ENCODE results near the gene PRELP.

PRELP gene

DNA sequence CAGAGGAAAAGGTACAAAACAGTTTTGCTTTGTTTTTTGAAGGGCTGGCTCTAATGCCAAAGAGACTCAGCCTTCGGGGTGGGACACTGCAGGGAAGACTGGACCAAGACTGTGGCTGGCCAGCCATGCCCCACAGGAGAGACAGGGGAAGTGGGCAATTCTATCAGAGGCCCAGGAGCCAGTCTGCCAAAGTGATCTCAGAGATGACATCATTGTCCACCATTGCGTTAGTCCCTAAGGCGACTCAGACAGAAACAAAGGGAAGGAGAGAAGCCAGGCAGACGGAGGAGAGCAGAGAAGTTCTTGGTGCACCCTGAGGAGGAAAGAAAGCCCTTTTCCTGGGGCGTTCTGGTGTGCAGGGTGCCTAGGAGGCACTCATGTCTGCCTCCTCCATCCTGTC, 44.7 kb downstream of the PRELP start:
- DNase-seq (ENCODE audit: low spot score): no peak
- in situ Hi-C loops (cut with MboI; ENCODE audit: low pct_unique_long_range_greater_than_20kb, low sequenced_read_pairs, unreplicated experiment): no loop called here
- TF ChIP-seq, protein P1, sequence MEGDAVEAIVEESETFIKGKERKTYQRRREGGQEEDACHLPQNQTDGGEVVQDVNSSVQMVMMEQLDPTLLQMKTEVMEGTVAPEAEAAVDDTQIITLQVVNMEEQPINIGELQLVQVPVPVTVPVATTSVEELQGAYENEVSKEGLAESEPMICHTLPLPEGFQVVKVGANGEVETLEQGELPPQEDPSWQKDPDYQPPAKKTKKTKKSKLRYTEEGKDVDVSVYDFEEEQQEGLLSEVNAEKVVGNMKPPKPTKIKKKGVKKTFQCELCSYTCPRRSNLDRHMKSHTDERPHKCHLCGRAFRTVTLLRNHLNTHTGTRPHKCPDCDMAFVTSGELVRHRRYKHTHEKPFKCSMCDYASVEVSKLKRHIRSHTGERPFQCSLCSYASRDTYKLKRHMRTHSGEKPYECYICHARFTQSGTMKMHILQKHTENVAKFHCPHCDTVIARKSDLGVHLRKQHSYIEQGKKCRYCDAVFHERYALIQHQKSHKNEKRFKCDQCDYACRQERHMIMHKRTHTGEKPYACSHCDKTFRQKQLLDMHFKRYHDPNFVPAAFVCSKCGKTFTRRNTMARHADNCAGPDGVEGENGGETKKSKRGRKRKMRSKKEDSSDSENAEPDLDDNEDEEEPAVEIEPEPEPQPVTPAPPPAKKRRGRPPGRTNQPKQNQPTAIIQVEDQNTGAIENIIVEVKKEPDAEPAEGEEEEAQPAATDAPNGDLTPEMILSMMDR (IDR thresholded peaks at IDR 0.05; ENCODE audit: extremely low read depth, insufficient read depth, missing control alignments): no peak

DNA sequence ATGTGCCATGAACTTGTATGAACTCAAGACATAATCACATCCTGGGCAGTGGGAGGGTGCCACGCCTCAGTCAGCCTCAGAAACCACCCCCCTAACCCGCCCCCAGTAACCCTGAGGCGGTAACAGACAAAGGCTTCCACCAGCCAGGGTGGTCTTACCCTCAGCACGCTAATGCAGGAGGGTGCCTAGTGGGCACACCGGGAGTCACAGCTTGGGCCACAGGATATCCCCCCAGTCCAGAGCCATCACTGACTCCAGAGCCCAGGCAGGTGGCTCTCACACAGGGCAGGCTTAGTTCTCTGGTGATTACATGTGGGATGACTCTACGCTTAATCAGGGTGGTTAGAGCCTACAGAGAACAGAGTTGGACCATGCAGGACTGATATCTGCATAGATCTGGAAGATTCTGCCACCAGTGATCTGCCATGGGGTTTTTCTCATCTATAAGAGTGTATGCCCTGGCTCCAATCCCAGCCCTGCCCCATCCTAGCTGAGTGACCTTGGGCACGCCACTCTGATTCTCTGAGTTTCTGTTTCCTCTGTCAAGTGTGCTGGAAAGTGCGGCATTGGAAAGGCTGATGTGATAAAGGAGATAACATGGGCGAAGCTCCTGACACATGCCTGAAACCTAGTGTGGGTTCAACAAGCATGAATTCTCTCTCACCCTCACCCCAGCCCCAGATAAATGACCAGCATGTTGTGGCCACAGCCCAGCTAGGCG, 45.6 kb downstream of the PRELP start:
- TF ChIP-seq, protein P1 (IDR thresholded peaks at IDR 0.05; ENCODE audit: extremely low read depth, insufficient read depth, missing control alignments): no peak
- no peak for DNase-seq (ENCODE audit: low spot score)
- in situ Hi-C loops (cut with MboI; ENCODE audit: low pct_unique_long_range_greater_than_20kb, low sequenced_read_pairs, unreplicated experiment): no loop called here

DNA sequence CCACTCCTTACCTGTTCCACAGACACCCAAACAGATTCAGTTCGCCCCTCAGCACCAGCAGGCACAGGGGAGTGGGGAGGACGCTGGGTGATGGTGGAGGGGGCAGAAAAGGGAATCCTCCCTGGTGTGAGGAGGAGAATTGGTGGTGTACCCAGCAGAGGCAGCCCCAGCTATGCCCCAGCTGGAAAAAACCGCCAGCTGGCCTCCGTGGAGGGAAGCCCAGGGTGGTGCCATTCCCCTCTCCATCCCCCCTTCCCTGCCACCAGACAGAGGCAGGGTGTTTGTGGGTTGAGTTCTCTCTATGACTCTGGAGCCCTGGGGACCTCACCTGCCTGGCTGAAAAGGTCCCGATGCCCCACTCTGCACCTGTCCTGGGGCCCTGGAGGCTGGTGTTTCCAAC, 46.2 kb downstream of the PRELP start:
- in situ Hi-C loops (cut with MboI; ENCODE audit: low pct_unique_long_range_greater_than_20kb, low sequenced_read_pairs, unreplicated experiment): no loop called here
- TF ChIP-seq, protein P1 (IDR thresholded peaks at IDR 0.05; ENCODE audit: extremely low read depth, insufficient read depth, missing control alignments): no peak
- DNase-seq (ENCODE audit: low spot score): no peak

DNA sequence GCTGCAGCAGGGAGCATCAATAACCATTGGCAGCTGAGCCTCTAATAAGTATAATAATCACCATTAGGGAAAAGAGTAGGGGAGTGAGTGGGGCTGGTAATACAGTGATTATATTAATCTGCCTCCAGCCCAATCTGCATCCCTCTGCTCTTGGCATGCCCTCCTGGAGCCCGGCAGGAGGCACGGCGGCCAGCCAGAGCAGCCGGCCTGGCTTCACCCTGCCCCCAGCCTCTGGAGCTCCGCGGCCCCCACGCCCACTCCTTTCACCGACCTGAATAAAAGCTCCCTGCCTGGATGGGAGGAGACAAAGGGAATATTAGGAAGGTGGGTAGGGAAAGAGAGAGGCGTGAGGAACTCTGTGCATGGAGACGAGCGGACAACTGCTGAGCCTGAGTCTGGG, 46.6 kb downstream of the PRELP start:
- in situ Hi-C loops (cut with MboI; ENCODE audit: low pct_unique_long_range_greater_than_20kb, low sequenced_read_pairs, unreplicated experiment): no loop called here
- DNase-seq (ENCODE audit: low spot score): no peak
- TF ChIP-seq, protein P1 (IDR thresholded peaks at IDR 0.05; ENCODE audit: extremely low read depth, insufficient read depth, missing control alignments): no peak

DNA sequence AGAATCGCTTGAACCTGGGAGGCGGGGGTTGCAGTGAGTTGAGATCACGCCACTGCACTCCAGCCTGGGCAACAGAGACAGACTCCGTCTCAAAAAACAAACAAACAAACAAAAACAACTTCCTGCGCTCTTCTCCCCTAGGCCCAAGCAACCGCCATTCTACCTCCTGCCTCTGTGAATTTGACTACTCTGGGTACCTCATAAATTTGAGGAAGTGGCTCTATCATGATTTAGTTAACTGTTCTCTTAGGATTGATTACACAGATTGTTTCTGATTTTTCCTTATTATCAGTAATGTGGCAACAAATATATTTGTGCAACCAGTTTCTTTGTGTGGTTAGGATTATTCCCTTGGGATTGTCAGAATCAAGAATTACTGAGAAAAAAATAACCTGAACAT, 48.1 kb downstream of the PRELP start:
- no peak for DNase-seq (ENCODE audit: low spot score)
- in situ Hi-C loops (cut with MboI; ENCODE audit: low pct_unique_long_range_greater_than_20kb, low sequenced_read_pairs, unreplicated experiment): no loop called here
- TF ChIP-seq, protein P1 (IDR thresholded peaks at IDR 0.05; ENCODE audit: extremely low read depth, insufficient read depth, missing control alignments): no peak

DNA sequence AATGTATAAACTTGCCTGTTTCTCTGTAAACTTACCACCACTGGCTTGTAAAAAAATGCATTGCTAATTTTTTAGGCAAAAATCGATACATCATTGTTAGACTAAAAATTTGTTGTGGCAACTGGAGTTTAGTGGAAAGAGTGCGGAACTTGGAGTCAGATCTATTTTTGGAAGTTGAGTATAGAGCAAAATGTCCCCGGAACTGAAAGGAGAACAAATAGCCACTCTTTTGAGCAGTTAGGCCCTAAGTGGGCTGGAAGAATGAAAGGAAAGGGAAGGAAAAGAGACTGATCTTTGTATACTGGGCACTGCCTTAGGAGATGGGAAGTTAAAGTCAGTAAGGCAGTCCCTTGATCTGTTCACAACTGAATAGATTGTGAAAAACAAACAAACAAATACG, 48.5 kb downstream of the PRELP start:
- TF ChIP-seq, protein P1 (IDR thresholded peaks at IDR 0.05; ENCODE audit: extremely low read depth, insufficient read depth, missing control alignments): no peak
- no peak for DNase-seq (ENCODE audit: low spot score)
- in situ Hi-C loops (cut with MboI; ENCODE audit: low pct_unique_long_range_greater_than_20kb, low sequenced_read_pairs, unreplicated experiment): no loop called here
